Mammary epithelial cell (primary cell): ENCODE data around the gene UTS2B.

Experiments used
- EZH2 ChIP-seq: IDR thresholded peaks from 2 replicates; pipeline ENCODE4 v1.6.1; 2012; ENCODE audit warnings: low read length, inconsistent platforms, borderline replicate concordance
- TF ChIP-seq, protein P1 (sequence below), 2 donors: IDR thresholded peaks in 1 of 2; conservative IDR thresholded peaks in 1 of 2; 2 replicates each; pipeline ENCODE4 v1.5.1; 2011 to 2012; ENCODE audit warnings: inconsistent platforms in 2 of 2, low read length in 2 of 2, mild to moderate bottlenecking in 2 of 2, control low read depth in 1 of 2, low read depth in 1 of 2; ENCODE audit not compliant: insufficient read depth in 1 of 2; ENCODE audit errors: extremely low read depth in 1 of 2

DNA sequence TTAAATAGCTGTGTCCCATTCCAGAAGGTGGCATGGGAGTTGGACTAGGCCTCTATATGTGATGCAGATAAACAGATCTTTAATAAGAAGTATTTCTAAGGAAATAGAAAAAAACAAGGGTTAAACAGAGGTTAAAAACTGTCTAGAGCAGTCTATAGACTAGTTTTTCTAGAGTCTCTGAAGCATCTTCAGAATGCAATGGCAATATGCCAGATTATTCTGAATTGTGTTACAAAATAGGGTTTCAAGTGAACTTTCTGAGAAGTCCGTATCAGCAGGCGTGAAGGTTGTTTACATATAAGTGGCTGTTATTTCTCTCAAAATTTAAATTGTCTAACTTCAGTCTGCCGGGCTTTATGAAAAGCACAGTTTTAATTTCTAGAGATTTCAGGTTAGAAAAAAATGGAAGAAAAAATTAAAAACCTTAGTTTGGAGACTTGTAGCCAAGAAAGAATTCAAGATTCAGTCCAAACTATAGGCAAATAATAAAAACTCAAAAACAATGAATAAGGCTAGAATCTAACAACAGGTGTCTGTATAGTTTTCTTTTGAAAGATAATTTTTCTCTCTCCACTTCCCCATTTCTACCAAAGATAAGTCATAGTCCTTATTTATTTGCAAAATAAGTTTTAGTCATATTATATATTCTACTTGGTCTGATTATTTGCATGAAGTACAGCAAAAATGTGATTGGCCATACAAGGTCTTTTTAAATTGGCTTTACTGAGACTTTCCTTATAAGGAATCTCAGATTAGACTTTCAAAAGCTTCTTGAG, 76.0 kb downstream of the UTS2B start:
- TF ChIP-seq, protein P1, sequence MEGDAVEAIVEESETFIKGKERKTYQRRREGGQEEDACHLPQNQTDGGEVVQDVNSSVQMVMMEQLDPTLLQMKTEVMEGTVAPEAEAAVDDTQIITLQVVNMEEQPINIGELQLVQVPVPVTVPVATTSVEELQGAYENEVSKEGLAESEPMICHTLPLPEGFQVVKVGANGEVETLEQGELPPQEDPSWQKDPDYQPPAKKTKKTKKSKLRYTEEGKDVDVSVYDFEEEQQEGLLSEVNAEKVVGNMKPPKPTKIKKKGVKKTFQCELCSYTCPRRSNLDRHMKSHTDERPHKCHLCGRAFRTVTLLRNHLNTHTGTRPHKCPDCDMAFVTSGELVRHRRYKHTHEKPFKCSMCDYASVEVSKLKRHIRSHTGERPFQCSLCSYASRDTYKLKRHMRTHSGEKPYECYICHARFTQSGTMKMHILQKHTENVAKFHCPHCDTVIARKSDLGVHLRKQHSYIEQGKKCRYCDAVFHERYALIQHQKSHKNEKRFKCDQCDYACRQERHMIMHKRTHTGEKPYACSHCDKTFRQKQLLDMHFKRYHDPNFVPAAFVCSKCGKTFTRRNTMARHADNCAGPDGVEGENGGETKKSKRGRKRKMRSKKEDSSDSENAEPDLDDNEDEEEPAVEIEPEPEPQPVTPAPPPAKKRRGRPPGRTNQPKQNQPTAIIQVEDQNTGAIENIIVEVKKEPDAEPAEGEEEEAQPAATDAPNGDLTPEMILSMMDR (conservative IDR thresholded peaks at IDR 0.05 in 1 of 2, IDR thresholded peaks at IDR 0.05 in 1 of 2; ENCODE audit: extremely low read depth in 1 of 2, insufficient read depth in 1 of 2, low read depth in 1 of 2, low read length in 2 of 2), result no peak
- TF ChIP-seq EZH2, result no peak
